Naive B cell (primary cell): ENCODE data around the gene VEGFA. TPM values are rescaled to one million over a fixed set of nuclear protein-coding genes. Genes with fewer than 3 reads are reported as not detected.

Experiments used
- ATAC-seq, 2 donors: fragments of 150-1000 bp; cut with Tn5 transposase; 2 replicates each; pipeline ENCODE4 v1.10.0; 2021; ENCODE audit warnings: low read depth in 2 of 2, mild to moderate bottlenecking in 2 of 2, moderate library complexity in 2 of 2
- DNase-seq: peaks from one replicate; pipeline ENCODE4 v3.0.0; 2022
- H3K27ac Mint-ChIP-seq, 6 donors: one replicate each; pipeline ENCODE4 v1.8.0; 2020 to 2022; ENCODE audit warnings: mild to moderate bottlenecking in 6 of 6, mixed read lengths in 6 of 6, moderate library complexity in 5 of 6, inconsistent platforms in 2 of 6
- H3K27me3 Mint-ChIP-seq, 3 donors: one replicate each; pipeline ENCODE4 v1.8.0; 2021 to 2022; ENCODE audit warnings: mixed read lengths in 3 of 3, mild to moderate bottlenecking in 1 of 3
- H3K36me3 Mint-ChIP-seq, 2 donors: one replicate each; pipeline ENCODE4 v1.8.0; 2020 to 2022; ENCODE audit warnings: mixed read lengths in 2 of 2, inconsistent platforms in 1 of 2, mild to moderate bottlenecking in 1 of 2
- H3K4me1 Mint-ChIP-seq, 3 donors: one replicate each; pipeline ENCODE4 v1.8.0; 2020 to 2022; ENCODE audit warnings: mixed read lengths in 3 of 3, inconsistent platforms in 1 of 3, mild to moderate bottlenecking in 1 of 3, moderate library complexity in 1 of 3
- H3K4me3 Mint-ChIP-seq, 8 donors: one replicate each; pipeline ENCODE4 v1.8.0; 2020 to 2022; ENCODE audit warnings: mild to moderate bottlenecking in 8 of 8, mixed read lengths in 8 of 8, moderate library complexity in 8 of 8, inconsistent platforms in 2 of 8
- H3K9me3 Mint-ChIP-seq, 7 donors: one replicate each; pipeline ENCODE4 v1.8.0; 2020 to 2022; ENCODE audit warnings: mixed read lengths in 7 of 7, mild to moderate bottlenecking in 5 of 7, inconsistent platforms in 2 of 7, moderate library complexity in 1 of 7
- polyA plus RNA-seq, 6 donors: library from polyadenylated mRNA; unstranded; fragments of 300-500 nt; fragmentation: Illumina TruSeq; gene quantifications; one replicate each; pipeline ENCODE4 v1.2.3, GENCODE V29; 2021; ENCODE audit warnings: low read depth in 6 of 6

Gene VEGFA
- polyA plus RNA-seq, 6 donors from 2014 or later, result 0.08 to 0.70 (median 0.41) TPM; not detected in 2

GRCh38 chr6:43753570-43754183, 16.3 kb upstream of the VEGFA start:
- no peaks in the 10 kb centered on the region for H3K36me3 Mint-ChIP-seq
- ATAC-seq (no peak), DNase-seq (no peak)
- peak overlapping the region in 2 of 6 donors; percentile 18 to 50 for H3K27ac Mint-ChIP-seq
- no peak overlapping the region for H3K4me3 Mint-ChIP-seq
- H3K9me3 Mint-ChIP-seq, result no peaks in the 10 kb centered on the region
- peaks cover 0 to 5% (median 0%) of the 10 kb centered on the region in 3 donors for H3K4me1 Mint-ChIP-seq
- peaks cover 0 to 14% (median 0%) of the 10 kb centered on the region in 3 donors for H3K27me3 Mint-ChIP-seq

- peak overlapping the region in 1 of 6 donors; percentile 32 for H3K27ac Mint-ChIP-seq
- DNase-seq (no peak), ATAC-seq (no peak)
- peak overlapping the region in 2 of 8 donors; percentile 15 to 34 for H3K4me3 Mint-ChIP-seq
- peaks cover 5 to 33% (median 18%) of the 10 kb centered on the region in 3 donors for H3K27me3 Mint-ChIP-seq
- peaks cover 0 to 5% (median 0%) of the 10 kb centered on the region in 3 donors for H3K4me1 Mint-ChIP-seq
- no peaks in the 10 kb centered on the region for H3K9me3 Mint-ChIP-seq
- no peaks in the 10 kb centered on the region for H3K36me3 Mint-ChIP-seq
These were observed 11.9 kb upstream of the VEGFA start for GRCh38 chr6:43757966-43758616.

GRCh38 chr6:43758617-43759050, 11.4 kb upstream of the VEGFA start:
- peaks cover 5 to 31% (median 18%) of the 10 kb centered on the region in 3 donors for H3K27me3 Mint-ChIP-seq

GRCh38 chr6:43759136-43759906, 10.7 kb upstream of the VEGFA start:
- peaks cover 0 to 5% (median 0%) of the 10 kb centered on the region in 3 donors for H3K4me1 Mint-ChIP-seq
- no peaks in the 10 kb centered on the region for H3K9me3 Mint-ChIP-seq
- H3K4me3 Mint-ChIP-seq, result peak overlapping the region in 1 of 8 donors; percentile 35
- H3K36me3 Mint-ChIP-seq, result no peaks in the 10 kb centered on the region
- ATAC-seq, result no peak
- H3K27me3 Mint-ChIP-seq, result peaks cover 5 to 27% (median 18%) of the 10 kb centered on the region in 3 donors
- H3K27ac Mint-ChIP-seq, result peak overlapping the region in 3 of 6 donors; percentile 0 to 79 (median 52)
- no peak for DNase-seq

More at GRCh38 chr6:43758617-43759050, 11.4 kb upstream of the VEGFA start:
- H3K36me3 Mint-ChIP-seq, result no peaks in the 10 kb centered on the region
- peak overlapping the region in 2 of 6 donors; percentile 5 to 79 for H3K27ac Mint-ChIP-seq
- peaks cover 0 to 5% (median 0%) of the 10 kb centered on the region in 3 donors for H3K4me1 Mint-ChIP-seq
- DNase-seq (no peak), ATAC-seq (peak in 1 of 2 donors; percentile 48)
- H3K4me3 Mint-ChIP-seq, result peak overlapping the region in 1 of 8 donors; percentile 15
- no peaks in the 10 kb centered on the region for H3K9me3 Mint-ChIP-seq

GRCh38 chr6:43759907-43760206, 10.2 kb upstream of the VEGFA start:
- peaks cover 5 to 32% (median 23%) of the 10 kb centered on the region in 3 donors for H3K27me3 Mint-ChIP-seq
- H3K9me3 Mint-ChIP-seq, result no peaks in the 10 kb centered on the region
- H3K27ac Mint-ChIP-seq, result peak overlapping the region in 2 of 6 donors; percentile 0 to 1
- DNase-seq (no peak), ATAC-seq (no peak)
- peak overlapping the region in 1 of 8 donors; percentile 35 for H3K4me3 Mint-ChIP-seq
- H3K4me1 Mint-ChIP-seq, result peaks cover 0 to 5% (median 0%) of the 10 kb centered on the region in 3 donors
- no peaks in the 10 kb centered on the region for H3K36me3 Mint-ChIP-seq

GRCh38 chr6:43760210-43761168, 9.5 kb upstream of the VEGFA start:
- H3K4me1 Mint-ChIP-seq, result peaks cover 0 to 5% (median 0%) of the 10 kb centered on the region in 3 donors
- H3K27me3 Mint-ChIP-seq, result peaks cover 7 to 32% (median 26%) of the 10 kb centered on the region in 3 donors
- DNase-seq, result no peak
- H3K36me3 Mint-ChIP-seq, result no peaks in the 10 kb centered on the region
- H3K9me3 Mint-ChIP-seq, result no peaks in the 10 kb centered on the region
- no peak overlapping the region for H3K4me3 Mint-ChIP-seq
- peak overlapping the region in 3 of 6 donors; percentile 0 to 37 (median 1) for H3K27ac Mint-ChIP-seq
- no peak for ATAC-seq

- Mint-ChIP-seq H3K4me3 (no peak overlapping the region), H3K36me3 (no peaks in the 10 kb centered on the region), H3K27me3 (peaks cover 13 to 41% (median 34%) of the 10 kb centered on the region in 3 donors), H3K4me1 (peaks cover 0 to 5% (median 0%) of the 10 kb centered on the region in 3 donors), H3K27ac (no peak overlapping the region), H3K9me3 (no peaks in the 10 kb centered on the region)
- ATAC-seq (no peak), DNase-seq (no peak)
These were observed 8.2 kb upstream of the VEGFA start for GRCh38 chr6:43761666-43762409.

- H3K27ac Mint-ChIP-seq, result no peak overlapping the region
- DNase-seq (no peak), ATAC-seq (no peak)
- H3K36me3 Mint-ChIP-seq, result no peaks in the 10 kb centered on the region
- H3K4me1 Mint-ChIP-seq, result peaks cover 0 to 5% (median 0%) of the 10 kb centered on the region in 3 donors
- H3K9me3 Mint-ChIP-seq, result no peaks in the 10 kb centered on the region
- H3K27me3 Mint-ChIP-seq, result peaks cover 13 to 46% (median 34%) of the 10 kb centered on the region in 3 donors
- no peak overlapping the region for H3K4me3 Mint-ChIP-seq
These were observed 7.6 kb upstream of the VEGFA start for GRCh38 chr6:43762410-43762768.

- DNase-seq, result no peak
- Mint-ChIP-seq H3K27me3 (peaks cover 13 to 47% (median 34%) of the 10 kb centered on the region in 3 donors), H3K36me3 (no peaks in the 10 kb centered on the region), H3K9me3 (no peaks in the 10 kb centered on the region), H3K27ac (no peak overlapping the region), H3K4me3 (no peak overlapping the region), H3K4me1 (peaks cover 0 to 4% (median 0%) of the 10 kb centered on the region in 3 donors)
- ATAC-seq, result no peak
These were observed 6.9 kb upstream of the VEGFA start for GRCh38 chr6:43762966-43763695.

- Mint-ChIP-seq H3K27me3 (peaks cover 13 to 47% (median 34%) of the 10 kb centered on the region in 3 donors), H3K36me3 (no peaks in the 10 kb centered on the region), H3K4me3 (no peak overlapping the region), H3K27ac (no peak overlapping the region), H3K4me1 (peaks cover 0 to under 1% (median 0%) of the 10 kb centered on the region in 3 donors), H3K9me3 (no peaks in the 10 kb centered on the region)
- ATAC-seq (no peak), DNase-seq (no peak)
These were observed 6.0 kb upstream of the VEGFA start for GRCh38 chr6:43763812-43764522.

GRCh38 chr6:43764772-43765171, 5.2 kb upstream of the VEGFA start:
- peaks cover 5 to 9% (median 7%) of the 10 kb centered on the region in 3 donors for H3K4me1 Mint-ChIP-seq
- no peak overlapping the region for H3K27ac Mint-ChIP-seq
- ATAC-seq (no peak), DNase-seq (no peak)
- H3K9me3 Mint-ChIP-seq, result no peaks in the 10 kb centered on the region
- H3K4me3 Mint-ChIP-seq, result no peak overlapping the region
- no peaks in the 10 kb centered on the region for H3K36me3 Mint-ChIP-seq
- H3K27me3 Mint-ChIP-seq, result peaks cover 18 to 50% (median 32%) of the 10 kb centered on the region in 3 donors
